A549 (cell line): ENCODE results near the gene TNRC6A. TPM values are rescaled to one million over a fixed set of nuclear protein-coding genes. Genes with fewer than 3 reads are reported as not detected.
A peak's percentile ranks its signal among the peaks of the same experiment; 100 is the strongest.

Experiments used
- ATAC-seq, 2 experiments: fragments of 200-7000 bp in 1 of 2; fragments of >200 bp in 1 of 2; cut with Nextera tagmentation in 1 of 2; cut with Tn5 transposase in 1 of 2; 3 replicates each; pipeline versions ENCODE4 v1.8.0 to v1.9.1; 2018 to 2020; ENCODE audit warnings: mild to moderate bottlenecking in 1 of 2, moderate library complexity in 1 of 2
- CTCF ChIA-PET: fragments of 300-600 bp; sonication (Branson Sonifier 250); formaldehyde crosslinking; extraction: SDS; loops from one replicate; lab custom pipeline; 2021; ENCODE audit warnings: antibody characterized with exemption, inconsistent platforms; lab: Yijun Ruan, JAX
- POLR2A ChIA-PET: fragments of 350-600 bp; formaldehyde crosslinking; extraction: SDS; loops from one replicate; lab custom pipeline; 2021; ENCODE audit warnings: antibody characterized with exemption, inconsistent platforms; lab: Yijun Ruan, JAX
- DNase-seq, 2 experiments: peaks; one replicate each; pipeline versions ENCODE4 v3.0.0 to v3.0.0-alpha.2; 2011 to 2016; ENCODE audit warnings: low read depth in 1 of 2, low spot score in 1 of 2
- FAIRE-seq: peaks from 2 replicates; lab custom pipeline; 2011; peaks lifted over from hg19 to GRCh38; lab: Jason Lieb, UNC
- H3K27ac ChIP-seq, 2 experiments: fragments of >200 bp; sonication (Bioruptor Twin); formaldehyde crosslinking; 3 replicates each; pipeline ENCODE4 v1.5.1; 2016 to 2017
- H3K4me1 ChIP-seq: fragments of >200 bp; sonication (Bioruptor Twin); formaldehyde crosslinking; 3 replicates; pipeline ENCODE4 v1.6.1; 2016
- H3K4me2 ChIP-seq: fragments of >200 bp; sonication (Bioruptor Twin); formaldehyde crosslinking; 3 replicates; pipeline ENCODE4 v1.6.1; 2016
- H3K4me3 ChIP-seq: fragments of >200 bp; sonication (Bioruptor Twin); formaldehyde crosslinking; 3 replicates; pipeline ENCODE4 v1.5.1; 2016
- H3K9me3 ChIP-seq: fragments of >200 bp; sonication (Bioruptor Twin); formaldehyde crosslinking; 3 replicates; pipeline ENCODE4 v1.6.1; 2016
- CEBPB ChIP-seq, 2 experiments: fragments of >200 bp in 1 of 2; sonication (Bioruptor Twin) in 1 of 2; formaldehyde crosslinking in 1 of 2; IDR thresholded peaks; 2 replicates each; pipeline ENCODE4 v1.6.1; 2012 to 2016
- CHD2 ChIP-seq: fragments of 150-350 bp; IDR thresholded peaks from 2 replicates; pipeline ENCODE4 v1.6.1; 2014; ENCODE audit warnings: low read length; ENCODE audit not compliant: partially characterized antibody
- CHD4 ChIP-seq: fragments of 200-600 bp; sonication (generic); IDR thresholded peaks from 2 replicates; pipeline ENCODE4 v1.6.1; 2016; ENCODE audit warnings: antibody characterized with exemption, mild to moderate bottlenecking, borderline replicate concordance
- EHMT2 ChIP-seq: fragments of 200-600 bp; sonication (generic); IDR thresholded peaks from 2 replicates; pipeline ENCODE4 v1.6.1; 2016; ENCODE audit warnings: antibody characterized with exemption, low read depth, mild to moderate bottlenecking, moderate library complexity
- EP300 ChIP-seq, 2 experiments: fragments of >200 bp; sonication (Bioruptor Twin); formaldehyde crosslinking; IDR thresholded peaks; 2 replicates in 1 of 2; 3 replicates in 1 of 2; pipeline ENCODE4 v1.6.1; 2016 to 2017
- ESRRA ChIP-seq: fragments of 150-350 bp; IDR thresholded peaks from 2 replicates; pipeline ENCODE4 v1.6.1; 2014; ENCODE audit warnings: mild to moderate bottlenecking, low read length, borderline replicate concordance
- FOXS1 ChIP-seq: fragments of 250-450 bp; sonication (Bioruptor Pico); IDR thresholded peaks from 2 replicates; pipeline ENCODE4 v1.5.0; 2020; ENCODE audit warnings: mild to moderate bottlenecking, moderate library complexity
- GATA3 ChIP-seq: IDR thresholded peaks from 2 replicates; pipeline ENCODE4 v1.6.1; 2012; ENCODE audit warnings: borderline replicate concordance
- HEYL ChIP-seq: fragments of 250-450 bp; sonication (Bioruptor Pico); IDR thresholded peaks from 2 replicates; pipeline ENCODE4 v1.8.0; 2021; ENCODE audit warnings: mild to moderate bottlenecking, moderate library complexity
- HOXB13 ChIP-seq: fragments of 250-450 bp; sonication (Bioruptor Pico); IDR thresholded peaks from 2 replicates; pipeline ENCODE4 v1.5.0; 2020; ENCODE audit warnings: low read depth, mild to moderate bottlenecking, moderate library complexity
- JUN ChIP-seq, 2 experiments: fragments of >200 bp; sonication (Bioruptor Twin); formaldehyde crosslinking; IDR thresholded peaks; 2 replicates in 1 of 2; 3 replicates in 1 of 2; pipeline ENCODE4 v1.6.1; 2016 to 2017
- JUNB ChIP-seq: fragments of >200 bp; sonication (Bioruptor Twin); formaldehyde crosslinking; IDR thresholded peaks from 2 replicates; pipeline ENCODE4 v1.6.1; 2016
- MAFK ChIP-seq: fragments of 450-650 bp; IDR thresholded peaks from 2 replicates; pipeline ENCODE4 v1.6.1; 2014; ENCODE audit not compliant: partially characterized antibody
- MAZ ChIP-seq: fragments of 150-350 bp; IDR thresholded peaks from 2 replicates; pipeline ENCODE4 v1.6.1; 2014; ENCODE audit warnings: antibody characterized with exemption, low read depth, low read length, borderline replicate concordance
- NFE2L2 ChIP-seq: fragments of 150-350 bp; conservative IDR thresholded peaks from 2 replicates; pipeline ENCODE4 v1.6.1; 2014; ENCODE audit warnings: low read length
- NPAS2 ChIP-seq: fragments of 250-450 bp; sonication (Bioruptor Pico); IDR thresholded peaks from 2 replicates; pipeline ENCODE4 v1.8.0; 2022; ENCODE audit warnings: mild to moderate bottlenecking, moderate library complexity, borderline replicate concordance
- PBX3 ChIP-seq: IDR thresholded peaks from 2 replicates; pipeline ENCODE4 v1.6.1; 2012
- POLR2A ChIP-seq: IDR thresholded peaks from 2 replicates; pipeline ENCODE4 v1.6.1; 2012; ENCODE audit warnings: mild to moderate bottlenecking, low read length
- POLR2AphosphoS2 ChIP-seq: conservative IDR thresholded peaks from 2 replicates; pipeline ENCODE4 v1.6.1; 2012; ENCODE audit warnings: low read length, improper control_type of control experiment, inconsistent platforms
- RAD21 ChIP-seq, 2 experiments: fragments of >200 bp in 1 of 2; sonication (Bioruptor Twin) in 1 of 2; formaldehyde crosslinking in 1 of 2; IDR thresholded peaks in 1 of 2; conservative IDR thresholded peaks in 1 of 2; 2 replicates in 1 of 2; 3 replicates in 1 of 2; pipeline ENCODE4 v1.6.1; 2012 to 2018; ENCODE audit warnings: inconsistent platforms in 1 of 2
- RCOR1 ChIP-seq: fragments of 150-350 bp; IDR thresholded peaks from 2 replicates; pipeline ENCODE4 v1.6.1; 2014; ENCODE audit warnings: antibody characterized with exemption, low read length, low read depth
- REST ChIP-seq: fragments of 200-600 bp; sonication (generic); IDR thresholded peaks from 2 replicates; pipeline ENCODE4 v1.6.1; 2016; ENCODE audit warnings: antibody characterized with exemption, mild to moderate bottlenecking, moderate library complexity
- RFX5 ChIP-seq: fragments of 450-650 bp; IDR thresholded peaks from 2 replicates; pipeline ENCODE4 v1.7.1; 2014; ENCODE audit warnings: antibody characterized with exemption, mild to moderate bottlenecking, moderate library complexity
- RNF2 ChIP-seq: fragments of 200-600 bp; sonication (generic); IDR thresholded peaks from 2 replicates; pipeline ENCODE4 v1.6.1; 2016; ENCODE audit warnings: low read depth, mild to moderate bottlenecking, antibody characterized with exemption, moderate library complexity, borderline replicate concordance
- ZFP36 ChIP-seq: fragments of 450-650 bp; IDR thresholded peaks from 2 replicates; pipeline ENCODE4 v1.6.1; 2014; ENCODE audit warnings: borderline replicate concordance; ENCODE audit not compliant: partially characterized antibody
- WGBS: methylation state at CpG from one replicate; pipeline ENCODE4 v1.1.6; 2017; ENCODE audit errors: missing lambda C conversion rate; 5-methylcytosine and 5-hydroxymethylcytosine counted together
- polyA plus RNA-seq, 4 experiments: library from polyadenylated mRNA; depleted of rRNA in 3 of 4; stranded (reverse); fragments of >200 nt; fragmentation: RNase III in 1 of 4; extraction: RNeasy Plus Mini Kit Qiagen cat#74134 plus additional on column Dnase treatment in 1 of 4; gene quantifications; 2 replicates in 3 of 4; 3 replicates in 1 of 4; pipeline ENCODE4 v1.2.3, GENCODE V29; 2011 to 2017
- TF ChIP-seq, protein P1 (sequence below): fragments of 250-450 bp; sonication (Bioruptor Pico); IDR thresholded peaks from 2 replicates; pipeline ENCODE4 v1.5.0; 2021; ENCODE audit warnings: mild to moderate bottlenecking, moderate library complexity, borderline replicate concordance
- TF ChIP-seq, protein P2 (sequence below): fragments of 250-450 bp; sonication (Bioruptor Pico); IDR thresholded peaks from 2 replicates; pipeline ENCODE4 v1.5.0; 2020; ENCODE audit warnings: low read depth, mild to moderate bottlenecking, moderate library complexity
- TF ChIP-seq, protein P3 (sequence below): fragments of >200 bp; sonication (Bioruptor Twin); formaldehyde crosslinking; IDR thresholded peaks from 3 replicates; pipeline ENCODE4 v1.5.1; 2016

Gene TNRC6A
- polyA plus RNA-seq, 2 of the 4 experiments (the other 2 are of a cell fraction), result 26.7 to 51.6 TPM

GRCh38 chr16:24730914-24731313, 1.5 kb downstream of the TNRC6A start:
- Histone ChIP-seq H3K9me3 (no peaks in the 10 kb centered on the region), H3K4me3 (peak overlapping the region; percentile 90), H3K4me1 (peaks cover 28% of the 10 kb centered on the region), H3K27ac (peak overlapping the region in 1 of 2 experiments; percentile 99; a peak in 3 of 6 replicates), H3K4me2 (peak overlapping the region; percentile 87)
- ATAC-seq (no peak), FAIRE-seq (no peak), DNase-seq (no peak)
- ChIA-PET POLR2A (interaction anchor here (1.7 kb wide), 1 partner anchor 61 kb away, joined by 4 read pairs; no protein-coding TSS in a partner anchor), CTCF (interaction anchor here (1.1 to 1.2 kb wide), 3 partner anchors 13 to 77 kb away, joined by 3 to 6 read pairs (median 5); no protein-coding TSS in a partner anchor)
- WGBS, result 28% methylated on average over 6 of the region's 6 CpGs
- no peak for TF ChIP-seq POLR2A
- TF ChIP-seq RCOR1, result no peak
- no peak for TF ChIP-seq JUN (IDR thresholded peaks at IDR 0.05)
- TF ChIP-seq JUNB, result no peak
- TF ChIP-seq MAZ, result no peak
- no peak for TF ChIP-seq NFE2L2
- no peak for TF ChIP-seq CEBPB (IDR thresholded peaks at IDR 0.05)
- TF ChIP-seq CHD4, result no peak
- TF ChIP-seq PBX3, result no peak
- no peak for TF ChIP-seq EHMT2
- no peak for TF ChIP-seq GATA3
- no peak for TF ChIP-seq ESRRA
- no peak for TF ChIP-seq HEYL (CRISPR knock-in tag)

DNA sequence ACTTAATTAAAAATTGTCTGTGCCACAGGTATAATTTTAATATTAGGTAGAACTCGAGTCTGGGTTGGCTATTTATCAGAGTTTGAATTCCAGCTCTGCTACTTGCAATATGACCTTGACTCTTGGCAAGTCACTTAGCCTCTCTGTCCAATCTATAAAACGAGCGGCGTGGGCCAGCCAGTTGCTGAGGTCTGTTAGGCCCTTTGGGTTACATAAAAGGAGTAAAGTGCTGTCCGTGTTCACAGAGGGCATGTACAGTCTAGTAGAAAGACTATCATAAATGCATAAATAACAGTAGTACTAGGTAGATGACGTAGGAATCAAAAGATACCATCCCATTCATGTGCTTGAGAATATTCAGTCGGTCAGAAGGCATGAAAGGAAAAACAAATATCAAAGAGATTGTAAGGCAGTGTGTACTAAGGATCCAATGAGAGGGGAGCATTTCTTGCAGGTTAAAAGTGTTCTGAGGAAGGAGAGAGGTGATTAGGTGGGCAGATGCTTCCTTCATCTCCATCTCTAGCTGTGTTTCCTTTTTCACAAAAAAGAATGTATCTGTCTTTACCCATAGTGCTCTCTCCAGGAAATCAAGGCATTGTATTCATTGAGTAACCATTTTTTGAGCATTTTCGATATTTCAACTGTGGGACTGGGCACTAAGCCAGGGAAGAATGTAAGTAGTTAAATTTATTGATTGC, 2.4 kb downstream of the TNRC6A start:
- DNase-seq, result no peak
- FAIRE-seq, result no peak
- Histone ChIP-seq H3K9me3 (no peaks in the 10 kb centered on the region), H3K4me1 (peaks cover 37% of the 10 kb centered on the region), H3K4me3 (no peak overlapping the region), H3K4me2 (peak overlapping the region; percentile 87), H3K27ac (peak overlapping the region in 1 of 2 experiments; percentile 3; a peak in 1 of 6 replicates)
- ChIA-PET CTCF (interaction anchor here (1.1 to 1.2 kb wide), 2 partner anchors 12 to 76 kb away, joined by 3 to 5 read pairs; no protein-coding TSS in a partner anchor), POLR2A (no interaction called here)
- no peak for ATAC-seq
- TF ChIP-seq ZFP36 (no peak), POLR2AphosphoS2 (no peak), REST (no peak), HOXB13 (no peak), RAD21 (conservative IDR thresholded peaks at IDR 0.05 in 1 of 2, IDR thresholded peaks at IDR 0.05 in 1 of 2) (no peak), MAFK (no peak), CHD2 (no peak), NPAS2 (CRISPR knock-in tag) (no peak), RFX5 (no peak), RNF2 (no peak), GATA3 (no peak), FOXS1 (CRISPR knock-in tag) (no peak), EP300 (IDR thresholded peaks at IDR 0.05) (no peak)
- TF ChIP-seq, protein P1, sequence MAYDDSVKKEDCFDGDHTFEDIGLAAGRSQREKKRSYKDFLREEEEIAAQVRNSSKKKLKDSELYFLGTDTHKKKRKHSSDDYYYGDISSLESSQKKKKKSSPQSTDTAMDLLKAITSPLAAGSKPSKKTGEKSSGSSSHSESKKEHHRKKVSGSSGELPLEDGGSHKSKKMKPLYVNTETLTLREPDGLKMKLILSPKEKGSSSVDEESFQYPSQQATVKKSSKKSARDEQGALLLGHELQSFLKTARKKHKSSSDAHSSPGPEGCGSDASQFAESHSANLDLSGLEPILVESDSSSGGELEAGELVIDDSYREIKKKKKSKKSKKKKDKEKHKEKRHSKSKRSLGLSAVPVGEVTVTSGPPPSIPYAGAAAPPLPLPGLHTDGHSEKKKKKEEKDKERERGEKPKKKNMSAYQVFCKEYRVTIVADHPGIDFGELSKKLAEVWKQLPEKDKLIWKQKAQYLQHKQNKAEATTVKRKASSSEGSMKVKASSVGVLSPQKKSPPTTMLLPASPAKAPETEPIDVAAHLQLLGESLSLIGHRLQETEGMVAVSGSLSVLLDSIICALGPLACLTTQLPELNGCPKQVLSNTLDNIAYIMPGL (CRISPR knock-in tag), result no peak
- TF ChIP-seq, protein P2, sequence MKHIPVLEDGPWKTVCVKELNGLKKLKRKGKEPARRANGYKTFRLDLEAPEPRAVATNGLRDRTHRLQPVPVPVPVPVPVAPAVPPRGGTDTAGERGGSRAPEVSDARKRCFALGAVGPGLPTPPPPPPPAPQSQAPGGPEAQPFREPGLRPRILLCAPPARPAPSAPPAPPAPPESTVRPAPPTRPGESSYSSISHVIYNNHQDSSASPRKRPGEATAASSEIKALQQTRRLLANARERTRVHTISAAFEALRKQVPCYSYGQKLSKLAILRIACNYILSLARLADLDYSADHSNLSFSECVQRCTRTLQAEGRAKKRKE (CRISPR knock-in tag), result no peak
- TF ChIP-seq, protein P3, sequence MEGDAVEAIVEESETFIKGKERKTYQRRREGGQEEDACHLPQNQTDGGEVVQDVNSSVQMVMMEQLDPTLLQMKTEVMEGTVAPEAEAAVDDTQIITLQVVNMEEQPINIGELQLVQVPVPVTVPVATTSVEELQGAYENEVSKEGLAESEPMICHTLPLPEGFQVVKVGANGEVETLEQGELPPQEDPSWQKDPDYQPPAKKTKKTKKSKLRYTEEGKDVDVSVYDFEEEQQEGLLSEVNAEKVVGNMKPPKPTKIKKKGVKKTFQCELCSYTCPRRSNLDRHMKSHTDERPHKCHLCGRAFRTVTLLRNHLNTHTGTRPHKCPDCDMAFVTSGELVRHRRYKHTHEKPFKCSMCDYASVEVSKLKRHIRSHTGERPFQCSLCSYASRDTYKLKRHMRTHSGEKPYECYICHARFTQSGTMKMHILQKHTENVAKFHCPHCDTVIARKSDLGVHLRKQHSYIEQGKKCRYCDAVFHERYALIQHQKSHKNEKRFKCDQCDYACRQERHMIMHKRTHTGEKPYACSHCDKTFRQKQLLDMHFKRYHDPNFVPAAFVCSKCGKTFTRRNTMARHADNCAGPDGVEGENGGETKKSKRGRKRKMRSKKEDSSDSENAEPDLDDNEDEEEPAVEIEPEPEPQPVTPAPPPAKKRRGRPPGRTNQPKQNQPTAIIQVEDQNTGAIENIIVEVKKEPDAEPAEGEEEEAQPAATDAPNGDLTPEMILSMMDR, result no peak
- 69% methylated on average over 8 of the region's 8 CpGs for WGBS
